Fibroblast of skin of right biceps (primary cell): ENCODE data around the gene OR9Q2.
"Not testable (repeated sequence)": the region's sequence is repeated elsewhere in the genome, so short reads cannot be mapped to it uniquely, and the experiment has no call there.

Source experiments
- DNase-seq: peaks from one replicate; pipeline ENCODE4 v3.0.0-alpha.2; 2013

OR9Q2 gene

GRCh38 chr11:58188770-58189169, at the start of gene OR9Q2:
Gene OR9Q2, plus strand, starts transcription at chr11:58189070. Its CDS starts 1,421 bp downstream, at chr11:58190491.
- no peak for DNase-seq

DNA sequence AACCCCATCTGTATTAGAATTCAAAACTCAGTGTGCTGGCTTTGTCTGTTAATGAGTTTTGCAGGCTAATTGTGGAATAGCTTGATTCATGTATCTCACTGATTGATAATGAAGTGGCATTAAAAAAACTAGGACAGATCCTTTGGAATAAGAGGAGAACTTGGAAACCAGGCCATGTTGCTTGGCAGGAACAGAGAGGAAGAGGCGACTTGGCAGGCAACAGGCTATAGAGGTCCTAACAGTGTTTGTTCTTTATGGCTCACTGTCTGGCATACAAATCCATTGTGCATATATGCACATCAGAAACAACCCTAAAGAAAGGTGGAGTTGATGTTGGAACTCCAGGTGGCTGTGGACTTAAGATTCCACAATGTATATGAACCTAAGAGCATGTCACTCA, 46.1 kb upstream of the OR9Q2 start:
- DNase-seq, result no peak

DNA sequence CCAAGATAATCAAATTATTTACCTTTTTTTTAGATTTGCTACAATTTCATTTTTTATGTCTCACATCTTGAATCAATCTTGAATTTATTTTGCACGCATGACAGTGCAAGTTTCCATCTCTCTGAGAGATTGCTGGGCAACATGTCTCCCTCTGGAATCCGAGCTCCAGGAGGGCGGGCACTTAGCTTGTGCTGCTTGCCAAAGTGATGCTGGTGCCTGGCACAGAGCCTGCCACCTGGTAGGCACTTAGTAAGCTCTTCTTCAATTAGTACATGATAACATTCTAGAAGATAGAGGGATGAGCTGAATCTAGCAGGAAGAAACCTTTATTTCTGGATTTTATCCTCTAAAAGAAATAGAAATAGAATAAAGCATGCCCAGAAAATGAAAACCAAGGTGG, 36.1 kb upstream of the OR9Q2 start:
- no peak for DNase-seq

DNA sequence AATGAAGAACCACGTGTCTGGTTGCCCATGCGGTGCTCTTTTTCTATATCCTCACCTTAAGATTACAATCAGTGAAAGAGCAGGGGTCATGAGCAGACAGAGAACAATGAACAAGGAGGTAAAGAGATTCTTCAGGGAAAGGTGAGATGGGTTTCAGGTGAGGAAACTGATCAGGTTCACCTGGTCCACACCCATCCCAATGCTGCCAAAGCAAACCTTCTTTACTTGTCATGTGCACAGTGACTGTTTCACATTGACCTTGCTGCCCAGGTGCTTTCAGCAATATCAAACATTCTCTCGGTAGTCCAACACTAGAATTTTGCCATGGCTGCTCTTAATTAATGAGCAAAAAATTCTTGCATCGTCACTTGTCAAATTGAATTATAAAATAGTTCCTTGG, 24.5 kb upstream of the OR9Q2 start:
- DNase-seq, result no peak

DNA sequence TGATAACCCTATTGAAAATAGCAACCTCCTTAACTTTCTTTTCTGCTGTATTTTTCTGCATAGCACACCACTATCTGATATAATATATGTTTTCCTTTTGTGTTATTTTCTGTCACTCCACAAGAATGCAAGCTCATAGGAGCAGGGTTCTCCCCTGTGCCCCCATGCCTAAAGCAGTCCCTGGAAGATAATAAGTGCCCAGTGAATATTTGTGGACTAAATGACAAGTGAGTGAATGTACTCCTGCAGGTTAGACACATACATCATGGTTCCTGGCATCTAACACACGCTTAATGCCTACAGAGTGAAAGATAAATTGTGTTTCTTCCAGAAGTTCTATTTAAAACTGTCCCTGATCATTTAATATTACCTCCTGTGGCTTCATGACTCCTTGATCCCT, 23.9 kb upstream of the OR9Q2 start:
- no peak for DNase-seq

GRCh38 chr11:58165504-58166106, 23.3 kb upstream of the OR9Q2 start:
- no peak for DNase-seq

GRCh38 chr11:58177409-58178054, 11.3 kb upstream of the OR9Q2 start:
- no peak for DNase-seq

GRCh38 chr11:58178444-58178843, 10.4 kb upstream of the OR9Q2 start:
- no peak for DNase-seq

- no peak for DNase-seq
These were observed 9.2 kb upstream of the OR9Q2 start for GRCh38 chr11:58179648-58180047.

DNA sequence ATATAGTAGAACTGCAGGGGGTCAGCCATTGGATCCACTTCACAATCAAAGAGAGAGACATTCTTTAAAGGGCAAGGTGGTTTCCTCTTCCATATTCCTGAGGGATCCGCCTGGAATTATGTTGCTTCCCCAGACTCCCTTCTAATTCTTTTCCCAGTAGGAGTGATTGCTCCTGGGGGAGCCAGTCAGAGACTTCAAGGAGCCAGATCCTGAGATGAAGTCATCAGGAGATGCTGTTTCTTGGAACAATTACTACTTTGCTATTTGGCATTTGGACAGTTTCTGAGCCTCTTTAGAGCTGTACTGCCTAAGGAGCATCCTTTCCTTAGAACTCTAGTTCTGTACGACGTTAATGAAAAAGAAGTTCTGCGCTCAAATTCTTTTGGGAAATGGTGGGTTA, 1.9 kb upstream of the OR9Q2 start:
- no peak for DNase-seq

GRCh38 chr11:58192229-58192628, 3.4 kb downstream of the OR9Q2 start:
- no peak for DNase-seq

- DNase-seq, result no peak
These were observed 4.5 kb downstream of the OR9Q2 start for GRCh38 chr11:58193391-58193790.

- no peak for DNase-seq
These were observed 7.1 kb downstream of the OR9Q2 start for GRCh38 chr11:58195939-58196338.

GRCh38 chr11:58199271-58199670, 10.4 kb downstream of the OR9Q2 start:
- DNase-seq, result no peak

- no peak for DNase-seq
These were observed 15.2 kb downstream of the OR9Q2 start, which contains the start of gene OR1S2 for GRCh38 chr11:58204042-58204441. Gene OR1S2, minus strand, starts transcription at chr11:58204142. Its CDS starts 0 bp downstream, at chr11:58204142.

- not testable (repeated sequence) for DNase-seq
These were observed 23.6 kb downstream of the OR9Q2 start, which contains the start of gene OR1S1 for GRCh38 chr11:58212420-58212819. Gene OR1S1, plus strand, starts transcription at chr11:58212720.

GRCh38 chr11:58216476-58216875, 27.6 kb downstream of the OR9Q2 start:
- no peak for DNase-seq

DNA sequence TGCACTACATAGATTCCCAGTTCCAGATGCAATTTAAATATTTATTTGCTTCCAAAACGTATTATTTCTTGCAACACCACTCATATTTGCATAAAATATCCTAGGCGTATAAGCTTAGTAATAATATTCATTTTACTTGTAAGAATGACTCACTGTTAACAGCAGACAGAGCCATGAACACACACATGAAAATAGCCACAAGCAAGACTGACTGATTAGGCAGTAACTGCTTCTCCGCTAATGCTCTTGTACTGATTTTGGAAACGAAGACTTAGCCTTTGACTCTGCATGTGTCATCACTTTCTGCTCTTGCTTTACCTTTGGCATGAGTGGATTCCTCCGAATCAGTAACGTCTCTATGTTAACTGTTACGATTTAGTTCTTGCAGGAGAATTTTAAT, 33.9 kb downstream of the OR9Q2 start:
- DNase-seq, result no peak

DNA sequence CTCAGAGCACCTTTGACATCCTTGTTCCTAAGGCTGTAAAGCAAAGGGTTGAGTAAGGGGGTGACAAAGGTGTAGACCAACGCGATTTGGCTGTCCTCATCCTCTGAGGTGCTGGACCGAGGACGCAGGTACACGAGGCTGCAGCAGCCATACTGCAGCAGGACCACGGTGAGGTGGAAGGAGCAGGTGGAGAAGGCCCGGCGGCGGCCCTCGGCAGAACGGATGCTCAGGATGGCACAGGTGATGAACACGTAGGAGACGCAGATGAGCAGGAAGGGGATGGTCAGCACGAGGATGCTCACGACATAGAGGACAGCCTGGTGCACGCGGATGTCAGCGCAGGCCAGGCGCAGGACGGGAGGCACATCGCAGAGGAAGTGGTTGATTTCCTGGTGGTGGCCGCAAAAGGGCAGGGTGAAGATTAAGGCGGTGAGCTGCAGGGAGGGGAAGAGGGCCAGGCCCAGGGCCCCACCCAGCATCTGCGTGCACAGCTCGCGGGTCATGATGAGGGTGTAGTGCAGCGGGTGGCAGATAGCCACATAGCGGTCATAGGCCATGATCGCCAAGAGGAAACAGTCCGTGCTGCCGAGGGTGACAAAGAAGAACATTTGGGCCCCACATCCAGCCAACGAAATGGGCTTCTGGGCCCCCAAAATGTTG, 39.2 kb downstream of the OR9Q2 start:
- no peak for DNase-seq
